ENCODE results near the gene MAPT. TPM values are rescaled to one million over a fixed set of nuclear protein-coding genes. Genes with fewer than 3 reads are reported as not detected.

Gene MAPT
- total RNA-seq, 1 donor from 2014 or later, result 2.9 TPM

DNA sequence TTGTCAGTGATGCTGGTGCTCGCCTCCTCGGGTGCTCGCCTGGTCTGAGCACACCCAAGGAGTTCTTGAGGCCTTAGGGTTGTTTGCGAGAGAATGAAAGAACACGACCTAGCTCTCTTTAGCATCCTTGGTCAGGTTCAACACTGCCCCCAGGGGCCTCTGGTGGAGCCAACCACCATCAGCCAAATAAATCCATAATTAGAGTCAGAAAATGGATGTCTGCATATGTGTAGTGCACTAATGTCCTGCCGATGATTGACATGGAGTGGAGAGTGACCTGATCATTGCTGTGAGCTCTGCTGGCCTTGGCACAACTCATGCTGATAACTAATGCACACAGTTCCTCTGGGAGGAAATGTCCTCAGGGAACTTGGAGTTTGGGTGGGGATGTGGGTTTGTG, 96.5 kb downstream of the MAPT start:
- Mint-ChIP-seq H3K27ac (ENCODE audit: unreplicated experiment) (no peak overlapping the region), H3K9me3 (ENCODE audit: low read depth) (no peaks in the 10 kb centered on the region), H3K4me3 (ENCODE audit: unreplicated experiment) (no peak overlapping the region), H3K27me3 (ENCODE audit: low read depth) (no peaks in the 10 kb centered on the region), H3K4me1 (ENCODE audit: low read depth) (no peaks in the 10 kb centered on the region), H3K36me3 (ENCODE audit: low read depth) (no peaks in the 10 kb centered on the region)
- DNase-seq (ENCODE audit: low spot score), result no peak
- TF ChIP-seq, protein P1, sequence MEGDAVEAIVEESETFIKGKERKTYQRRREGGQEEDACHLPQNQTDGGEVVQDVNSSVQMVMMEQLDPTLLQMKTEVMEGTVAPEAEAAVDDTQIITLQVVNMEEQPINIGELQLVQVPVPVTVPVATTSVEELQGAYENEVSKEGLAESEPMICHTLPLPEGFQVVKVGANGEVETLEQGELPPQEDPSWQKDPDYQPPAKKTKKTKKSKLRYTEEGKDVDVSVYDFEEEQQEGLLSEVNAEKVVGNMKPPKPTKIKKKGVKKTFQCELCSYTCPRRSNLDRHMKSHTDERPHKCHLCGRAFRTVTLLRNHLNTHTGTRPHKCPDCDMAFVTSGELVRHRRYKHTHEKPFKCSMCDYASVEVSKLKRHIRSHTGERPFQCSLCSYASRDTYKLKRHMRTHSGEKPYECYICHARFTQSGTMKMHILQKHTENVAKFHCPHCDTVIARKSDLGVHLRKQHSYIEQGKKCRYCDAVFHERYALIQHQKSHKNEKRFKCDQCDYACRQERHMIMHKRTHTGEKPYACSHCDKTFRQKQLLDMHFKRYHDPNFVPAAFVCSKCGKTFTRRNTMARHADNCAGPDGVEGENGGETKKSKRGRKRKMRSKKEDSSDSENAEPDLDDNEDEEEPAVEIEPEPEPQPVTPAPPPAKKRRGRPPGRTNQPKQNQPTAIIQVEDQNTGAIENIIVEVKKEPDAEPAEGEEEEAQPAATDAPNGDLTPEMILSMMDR (IDR thresholded peaks at IDR 0.05), result no peak

DNA sequence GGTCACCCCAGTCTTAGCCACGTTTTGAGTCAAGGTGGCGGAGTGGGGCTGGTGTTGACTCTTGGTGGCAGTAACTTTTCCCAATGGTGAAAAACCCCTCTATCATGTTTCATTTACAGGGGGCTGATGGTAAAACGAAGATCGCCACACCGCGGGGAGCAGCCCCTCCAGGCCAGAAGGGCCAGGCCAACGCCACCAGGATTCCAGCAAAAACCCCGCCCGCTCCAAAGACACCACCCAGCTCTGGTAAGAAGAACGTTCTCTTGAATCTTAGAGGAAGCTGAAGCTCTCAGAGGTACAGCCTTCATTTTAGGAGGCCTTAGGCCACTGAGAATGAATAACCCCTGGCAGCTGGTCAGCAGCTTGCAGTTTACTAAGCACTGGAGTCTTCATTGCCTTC, 97.0 kb downstream of the MAPT start:
- Mint-ChIP-seq H3K9me3 (ENCODE audit: low read depth) (no peaks in the 10 kb centered on the region), H3K4me3 (ENCODE audit: unreplicated experiment) (no peak overlapping the region), H3K27ac (ENCODE audit: unreplicated experiment) (no peak overlapping the region), H3K4me1 (ENCODE audit: low read depth) (no peaks in the 10 kb centered on the region), H3K36me3 (ENCODE audit: low read depth) (no peaks in the 10 kb centered on the region), H3K27me3 (ENCODE audit: low read depth) (no peaks in the 10 kb centered on the region)
- TF ChIP-seq, protein P1 (IDR thresholded peaks at IDR 0.05), result no peak
- DNase-seq (ENCODE audit: low spot score), result no peak

DNA sequence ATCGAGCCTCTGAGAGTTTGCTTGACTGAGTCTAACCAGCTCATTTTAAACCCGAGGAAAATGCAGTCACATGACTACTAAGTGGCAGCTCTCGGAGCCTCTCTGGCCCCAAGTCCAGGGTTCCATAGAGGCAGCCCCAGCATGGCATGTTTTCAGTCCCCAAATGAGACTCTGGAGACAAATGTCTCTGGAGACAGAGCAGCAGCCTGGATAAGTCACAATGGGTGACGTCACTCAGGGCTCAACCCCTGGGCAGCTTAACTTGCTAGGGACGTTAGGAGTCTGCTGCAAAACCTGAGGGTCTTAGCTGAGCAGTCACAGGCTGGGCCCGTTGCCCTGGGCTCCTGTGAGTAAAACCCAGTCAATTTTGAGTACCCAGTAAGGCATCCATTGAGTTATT, 97.8 kb downstream of the MAPT start:
- TF ChIP-seq, protein P1 (IDR thresholded peaks at IDR 0.05), result no peak
- H3K27me3 Mint-ChIP-seq (ENCODE audit: low read depth), result no peaks in the 10 kb centered on the region
- H3K27ac Mint-ChIP-seq (ENCODE audit: unreplicated experiment), result no peak overlapping the region
- no peak for DNase-seq (ENCODE audit: low spot score)
- no peaks in the 10 kb centered on the region for H3K9me3 Mint-ChIP-seq (ENCODE audit: low read depth)
- no peak overlapping the region for H3K4me3 Mint-ChIP-seq (ENCODE audit: unreplicated experiment)
- H3K4me1 Mint-ChIP-seq (ENCODE audit: low read depth), result no peaks in the 10 kb centered on the region
- H3K36me3 Mint-ChIP-seq (ENCODE audit: low read depth), result no peaks in the 10 kb centered on the region

DNA sequence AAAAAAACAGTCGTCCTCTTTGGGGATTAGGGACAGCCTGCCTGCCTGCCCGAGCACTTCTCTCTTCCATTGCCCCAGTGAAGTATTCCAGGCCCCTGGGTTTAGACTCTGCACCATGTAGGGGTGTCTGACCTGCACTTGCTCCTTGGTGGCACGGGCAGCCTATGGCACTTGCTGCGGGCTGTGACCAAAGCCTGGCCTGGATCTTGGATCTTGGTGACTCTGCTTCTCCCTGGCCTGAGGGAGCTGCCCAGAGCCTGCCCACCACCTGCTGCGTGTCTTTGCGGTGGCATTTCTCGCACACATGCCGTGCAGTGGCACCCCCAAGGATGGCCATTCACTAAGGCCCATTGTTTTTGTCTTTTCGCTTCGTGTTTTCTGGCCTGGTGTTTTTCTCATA, 98.5 kb downstream of the MAPT start:
- Mint-ChIP-seq H3K9me3 (ENCODE audit: low read depth) (no peaks in the 10 kb centered on the region), H3K36me3 (ENCODE audit: low read depth) (no peaks in the 10 kb centered on the region), H3K4me3 (ENCODE audit: unreplicated experiment) (no peak overlapping the region), H3K27ac (ENCODE audit: unreplicated experiment) (no peak overlapping the region), H3K27me3 (ENCODE audit: low read depth) (no peaks in the 10 kb centered on the region), H3K4me1 (ENCODE audit: low read depth) (no peaks in the 10 kb centered on the region)
- DNase-seq (ENCODE audit: low spot score), result no peak
- TF ChIP-seq, protein P1 (IDR thresholded peaks at IDR 0.05), result no peak

DNA sequence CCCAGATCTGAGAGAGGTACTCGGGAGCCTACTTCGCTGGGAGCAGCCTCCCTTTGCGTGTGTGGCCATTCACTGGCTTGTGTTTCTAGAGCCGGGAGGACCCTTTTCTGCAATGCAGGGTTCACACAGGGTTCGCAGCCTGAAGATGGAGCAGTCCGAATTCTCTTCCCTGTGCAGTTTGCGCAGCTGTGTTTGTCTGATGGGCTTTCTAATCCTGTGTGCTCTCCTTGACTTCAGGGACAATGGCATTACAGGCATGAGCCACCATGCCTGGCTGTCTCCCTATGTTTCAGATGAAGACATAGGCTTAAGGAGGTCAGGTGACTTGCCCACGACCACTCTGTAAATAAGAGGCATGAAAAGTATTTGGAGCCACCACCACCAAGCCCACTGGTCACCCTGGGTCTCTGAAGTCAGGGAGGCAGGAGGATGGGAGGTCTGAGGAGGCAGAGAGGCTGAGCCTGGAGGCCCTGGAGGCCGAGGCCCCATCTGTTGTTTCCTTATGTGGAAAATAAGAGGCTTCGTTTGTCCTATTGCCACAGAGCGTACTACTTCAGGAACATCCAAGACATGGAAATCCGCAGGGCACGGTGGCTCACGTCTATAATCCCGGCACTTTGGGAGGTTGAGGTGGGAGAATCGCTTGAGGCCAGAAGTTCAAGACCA, 99.7 kb downstream of the MAPT start:
- Mint-ChIP-seq H3K4me3 (ENCODE audit: unreplicated experiment) (no peak overlapping the region), H3K27me3 (ENCODE audit: low read depth) (no peaks in the 10 kb centered on the region), H3K9me3 (ENCODE audit: low read depth) (no peaks in the 10 kb centered on the region), H3K4me1 (ENCODE audit: low read depth) (no peaks in the 10 kb centered on the region), H3K36me3 (ENCODE audit: low read depth) (no peaks in the 10 kb centered on the region), H3K27ac (ENCODE audit: unreplicated experiment) (no peak overlapping the region)
- DNase-seq (ENCODE audit: low spot score), result no peak
- TF ChIP-seq, protein P1 (IDR thresholded peaks at IDR 0.05), result no peak

Measured in chondrocyte (in vitro differentiated cells).